GM12892 (cell line): ENCODE data around the gene FBL.
"Not testable (repeated sequence)": the region's sequence is repeated elsewhere in the genome, so short reads cannot be mapped to it uniquely, and the experiment has no call there.

Experiments
- DNase-seq: peaks from one replicate; pipeline ENCODE4 v3.0.0; 2011; ENCODE audit not compliant: insufficient read length
- FAIRE-seq: peaks from 2 replicates; lab custom pipeline; 2011; peaks lifted over from hg19 to GRCh38; lab: Jason Lieb, UNC
- POLR2A ChIP-seq: IDR thresholded peaks from 2 replicates; pipeline ENCODE4 v1.6.1; 2011; ENCODE audit warnings: low read depth, low read length, control low read depth
- POLR2AphosphoS5 ChIP-seq: IDR thresholded peaks from 2 replicates; pipeline ENCODE4 v1.6.1; 2011; ENCODE audit warnings: low read depth, low read length, control low read depth
- TAF1 ChIP-seq: IDR thresholded peaks from 2 replicates; pipeline ENCODE4 v1.6.1; 2011; ENCODE audit warnings: low read depth, mild to moderate bottlenecking, control low read depth, low read length, borderline replicate concordance

FBL gene

GRCh38 chr19:39811064-39811463 lies 35.1 kb downstream of the FBL start:
- no peak for TF ChIP-seq POLR2AphosphoS5
- no peak for TF ChIP-seq TAF1
- TF ChIP-seq POLR2A = no peak
- no peak for FAIRE-seq
- no peak for DNase-seq

GRCh38 chr19:39810424-39810823 lies 35.8 kb downstream of the FBL start:
- no peak for FAIRE-seq
- TF ChIP-seq TAF1 = no peak
- TF ChIP-seq POLR2AphosphoS5 = no peak
- TF ChIP-seq POLR2A = no peak
- no peak for DNase-seq

- DNase-seq = no peak
- TF ChIP-seq TAF1 (no peak), POLR2A (no peak), POLR2AphosphoS5 (no peak)
- FAIRE-seq = no peak
Observed at GRCh38 chr19:39809368-39809767, 36.8 kb downstream of the FBL start.

- DNase-seq, FAIRE-seq: not testable (repeated sequence)
Observed at GRCh38 chr19:39808688-39809087, 37.5 kb downstream of the FBL start.

- FAIRE-seq (no peak), DNase-seq (no peak)
- TF ChIP-seq POLR2AphosphoS5 = no peak
- TF ChIP-seq TAF1 = no peak
- TF ChIP-seq POLR2A = no peak
Observed at GRCh38 chr19:39807846-39808364, 38.3 kb downstream of the FBL start.

- DNase-seq (no peak), FAIRE-seq (no peak)
- TF ChIP-seq POLR2AphosphoS5 = no peak
- TF ChIP-seq POLR2A = no peak
- TF ChIP-seq TAF1 = no peak
Observed at GRCh38 chr19:39805104-39805503, 41.1 kb downstream of the FBL start.

GRCh38 chr19:39802958-39803357 lies 43.2 kb downstream of the FBL start:
- FAIRE-seq (no peak), DNase-seq (no peak)
- TF ChIP-seq POLR2A = no peak
- TF ChIP-seq TAF1 = no peak
- TF ChIP-seq POLR2AphosphoS5 = no peak

GRCh38 chr19:39797083-39797482 lies 49.1 kb downstream of the FBL start:
- TF ChIP-seq TAF1 (no peak), POLR2A (no peak), POLR2AphosphoS5 (no peak)
- FAIRE-seq (no peak), DNase-seq (no peak)

GRCh38 chr19:39796000-39796498 lies 50.1 kb downstream of the FBL start:
- no peak for DNase-seq
- peak; percentile 17 for FAIRE-seq
- TF ChIP-seq POLR2AphosphoS5 = no peak
- TF ChIP-seq POLR2A = 0 out of 2 replicates have a peak, but pooled peaks have one; percentile 27
- no peak for TF ChIP-seq TAF1

GRCh38 chr19:39795001-39795400 lies 51.2 kb downstream of the FBL start:
- DNase-seq (peak; percentile 33), FAIRE-seq (peak; percentile 84)
- no peak for TF ChIP-seq POLR2A
- no peak for TF ChIP-seq TAF1
- TF ChIP-seq POLR2AphosphoS5 = no peak

GRCh38 chr19:39792999-39793546 lies 53.1 kb downstream of the FBL start:
- FAIRE-seq (peak; percentile 80), DNase-seq (peak; percentile 58)
- TF ChIP-seq TAF1 = no peak
- no peak for TF ChIP-seq POLR2A
- no peak for TF ChIP-seq POLR2AphosphoS5

- FAIRE-seq (no peak), DNase-seq (no peak)
Observed at GRCh38 chr19:39788244-39788643, 57.9 kb downstream of the FBL start.

More at GRCh38 chr19:39788244-39788643, 57.9 kb downstream of the FBL start:
- TF ChIP-seq TAF1 (no peak), POLR2A (no peak), POLR2AphosphoS5 (no peak)
